KMS-11 (cell line): ENCODE measurements around the gene KCNN3.

Experiments used
- H2AFZ ChIP-seq: fragments of 200-600 bp; sonication (generic); 2 replicates; pipeline ENCODE4 v1.6.1; 2016; ENCODE audit warnings: antibody characterized with exemption, mixed run types, low read depth
- H3K27ac ChIP-seq: fragments of 200-600 bp; sonication (generic); 2 replicates; pipeline ENCODE4 v1.6.1; 2016; ENCODE audit warnings: mild to moderate bottlenecking, mixed run types
- H3K27me3 ChIP-seq: fragments of 200-600 bp; sonication (generic); 2 replicates; pipeline ENCODE4 v1.6.1; 2017; ENCODE audit warnings: mild to moderate bottlenecking, low read depth, mixed run types, moderate library complexity; ENCODE audit not compliant: insufficient read depth
- H3K36me3 ChIP-seq: fragments of 200-600 bp; sonication (generic); 2 replicates; pipeline ENCODE4 v1.6.1; 2017; ENCODE audit warnings: mild to moderate bottlenecking, mixed run types; ENCODE audit not compliant: insufficient read depth
- H3K4me1 ChIP-seq: fragments of 200-600 bp; sonication (generic); 2 replicates; pipeline ENCODE4 v1.6.1; 2016; ENCODE audit warnings: mild to moderate bottlenecking, low read depth, mixed run types; ENCODE audit not compliant: poor library complexity, severe bottlenecking
- H3K4me2 ChIP-seq: fragments of 200-600 bp; sonication (generic); 2 replicates; pipeline ENCODE4 v1.7.0; 2016; ENCODE audit warnings: mild to moderate bottlenecking, mixed run types
- H3K4me3 ChIP-seq: fragments of 200-600 bp; sonication (generic); IDR thresholded peaks from 2 replicates; pipeline ENCODE4 v1.6.1; 2017; ENCODE audit warnings: low read depth, low read length, mixed read lengths; ENCODE audit not compliant: insufficient read depth
- H3K79me2 ChIP-seq: fragments of 200-600 bp; sonication (generic); 2 replicates; pipeline ENCODE4 v1.6.1; 2016; ENCODE audit warnings: low read depth, mixed run types; ENCODE audit not compliant: insufficient read depth
- H3K9ac ChIP-seq: fragments of 200-600 bp; sonication (generic); 2 replicates; pipeline ENCODE4 v1.6.1; 2016; ENCODE audit warnings: mild to moderate bottlenecking, mixed run types
- H4K20me1 ChIP-seq: fragments of 200-600 bp; sonication (generic); 2 replicates; pipeline ENCODE4 v1.6.1; 2016; ENCODE audit warnings: mild to moderate bottlenecking, mixed run types; ENCODE audit not compliant: insufficient read depth
- TF ChIP-seq, protein P1 (sequence below): fragments of 200-600 bp; sonication (generic); conservative IDR thresholded peaks from 2 replicates; pipeline ENCODE4 v1.6.1; 2017; ENCODE audit warnings: low read depth, mild to moderate bottlenecking, antibody characterized with exemption, low read length, moderate library complexity, mixed read lengths

The KCNN3 gene

GRCh38 chr1:154901591-154901990 is 31.5 kb upstream of the KCNN3 start:
- Histone ChIP-seq H3K27ac (no peak overlapping the region), H3K27me3 (no peaks in the 10 kb centered on the region; the same call in 1 of the 2 replicates), H3K79me2 (no peaks in the 10 kb centered on the region), H3K4me1 (no peaks in the 10 kb centered on the region), H3K4me3 (no peak overlapping the region), H4K20me1 (no peaks in the 10 kb centered on the region), H2AFZ (no peak overlapping the region), H3K9ac (no peak overlapping the region), H3K36me3 (no peaks in the 10 kb centered on the region), H3K4me2 (no peak overlapping the region)
- TF ChIP-seq, protein P1, sequence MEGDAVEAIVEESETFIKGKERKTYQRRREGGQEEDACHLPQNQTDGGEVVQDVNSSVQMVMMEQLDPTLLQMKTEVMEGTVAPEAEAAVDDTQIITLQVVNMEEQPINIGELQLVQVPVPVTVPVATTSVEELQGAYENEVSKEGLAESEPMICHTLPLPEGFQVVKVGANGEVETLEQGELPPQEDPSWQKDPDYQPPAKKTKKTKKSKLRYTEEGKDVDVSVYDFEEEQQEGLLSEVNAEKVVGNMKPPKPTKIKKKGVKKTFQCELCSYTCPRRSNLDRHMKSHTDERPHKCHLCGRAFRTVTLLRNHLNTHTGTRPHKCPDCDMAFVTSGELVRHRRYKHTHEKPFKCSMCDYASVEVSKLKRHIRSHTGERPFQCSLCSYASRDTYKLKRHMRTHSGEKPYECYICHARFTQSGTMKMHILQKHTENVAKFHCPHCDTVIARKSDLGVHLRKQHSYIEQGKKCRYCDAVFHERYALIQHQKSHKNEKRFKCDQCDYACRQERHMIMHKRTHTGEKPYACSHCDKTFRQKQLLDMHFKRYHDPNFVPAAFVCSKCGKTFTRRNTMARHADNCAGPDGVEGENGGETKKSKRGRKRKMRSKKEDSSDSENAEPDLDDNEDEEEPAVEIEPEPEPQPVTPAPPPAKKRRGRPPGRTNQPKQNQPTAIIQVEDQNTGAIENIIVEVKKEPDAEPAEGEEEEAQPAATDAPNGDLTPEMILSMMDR: no peak

DNA sequence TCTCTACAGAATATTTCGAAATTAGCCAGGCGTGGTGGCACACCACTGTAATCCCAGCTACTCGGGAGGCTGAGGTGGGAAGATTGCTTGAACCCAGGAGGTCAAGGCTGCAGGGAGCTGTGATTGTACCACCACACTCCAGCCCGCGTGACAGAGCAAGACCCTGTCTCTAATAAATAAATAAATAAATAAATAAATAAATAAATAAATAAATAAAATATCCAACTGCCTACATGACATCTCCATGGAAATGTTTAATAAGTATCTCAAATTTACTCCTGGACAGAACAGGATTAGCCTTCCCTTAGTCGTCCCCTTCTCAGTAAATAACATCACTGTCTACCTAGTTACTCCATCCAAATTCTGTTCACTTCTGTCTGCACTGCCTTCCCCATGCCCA is 29.0 kb upstream of the KCNN3 start:
- no peak overlapping the region for H3K4me3 ChIP-seq
- H3K4me1 ChIP-seq: no peaks in the 10 kb centered on the region
- TF ChIP-seq, protein P1: no peak

GRCh38 chr1:154896771-154897286 is 26.7 kb upstream of the KCNN3 start:
- TF ChIP-seq, protein P1: no peak
- H3K4me1 ChIP-seq: no peaks in the 10 kb centered on the region
- no peak overlapping the region for H3K4me3 ChIP-seq
- H2AFZ ChIP-seq: no peak overlapping the region
- H3K4me2 ChIP-seq: no peak overlapping the region
- no peaks in the 10 kb centered on the region for H3K27me3 ChIP-seq
- H4K20me1 ChIP-seq: no peaks in the 10 kb centered on the region
- H3K27ac ChIP-seq: no peak overlapping the region
- H3K9ac ChIP-seq: no peak overlapping the region
- no peaks in the 10 kb centered on the region for H3K36me3 ChIP-seq
- no peaks in the 10 kb centered on the region for H3K79me2 ChIP-seq

More for the DNA sequence above, 29.0 kb upstream of the KCNN3 start:
- Histone ChIP-seq H3K27me3 (no peaks in the 10 kb centered on the region; the same call in 1 of the 2 replicates), H3K4me2 (no peak overlapping the region), H3K27ac (no peak overlapping the region), H2AFZ (no peak overlapping the region), H3K9ac (no peak overlapping the region), H3K36me3 (no peaks in the 10 kb centered on the region), H4K20me1 (no peaks in the 10 kb centered on the region), H3K79me2 (no peaks in the 10 kb centered on the region)

- no peak overlapping the region for H3K4me3 ChIP-seq
- H3K79me2 ChIP-seq: no peaks in the 10 kb centered on the region
- H3K27ac ChIP-seq: no peak overlapping the region
- no peaks in the 10 kb centered on the region for H4K20me1 ChIP-seq
- no peak overlapping the region for H3K4me2 ChIP-seq
- no peaks in the 10 kb centered on the region for H3K4me1 ChIP-seq
- no peak overlapping the region for H2AFZ ChIP-seq
- TF ChIP-seq, protein P1: no peak
- no peaks in the 10 kb centered on the region for H3K27me3 ChIP-seq
- no peak overlapping the region for H3K9ac ChIP-seq
- H3K36me3 ChIP-seq: no peaks in the 10 kb centered on the region
Observed at GRCh38 chr1:154895798-154896197, 25.7 kb upstream of the KCNN3 start.
